ENCODE data around the gene DIPK1C. TPM values are rescaled to one million over a fixed set of nuclear protein-coding genes. Genes with fewer than 3 reads are reported as not detected.

DIPK1C gene
- total and polyA plus RNA-seq, 2 experiments from 2014 or later, result not detected

DNA sequence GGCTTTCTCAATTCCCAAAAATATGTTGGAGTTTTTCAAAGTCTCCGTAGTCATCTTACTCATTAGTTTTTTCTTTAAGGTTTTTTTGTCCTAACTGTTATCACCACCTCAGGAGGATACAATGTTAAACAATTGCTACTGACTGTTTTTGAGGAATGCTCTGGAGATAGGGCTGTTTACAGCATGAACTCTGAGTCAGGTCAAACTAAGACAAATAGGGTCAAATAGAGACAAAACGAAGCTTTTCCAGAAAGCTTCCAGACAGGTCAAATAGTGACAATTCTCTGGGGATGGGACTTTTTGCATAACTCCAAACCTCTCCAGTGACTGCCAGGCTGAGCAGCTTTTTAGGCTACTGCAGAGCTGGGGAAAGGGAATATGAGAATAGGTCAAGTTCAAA lies 15.2 kb upstream of the DIPK1C start:
- Histone ChIP-seq H4K20me1 (ENCODE audit: insufficient read depth) (no peaks in the 10 kb centered on the region), H3K79me2 (ENCODE audit: insufficient read depth) (no peaks in the 10 kb centered on the region), H2AFZ (no peak overlapping the region), H3K27ac (no peak overlapping the region), H3K4me3 (no peak overlapping the region), H3K9me3 (ENCODE audit: low read depth) (no peaks in the 10 kb centered on the region), H3K9me2 (ENCODE audit: insufficient read depth) (no peaks in the 10 kb centered on the region), H3K9ac (no peak overlapping the region), H3K36me3 (ENCODE audit: low read depth) (no peaks in the 10 kb centered on the region), H3K4me2 (ENCODE audit: unreplicated experiment) (no peak overlapping the region), H3K4me1 (ENCODE audit: insufficient read depth) (no peaks in the 10 kb centered on the region), H3K27me3 (replicated peaks; ENCODE audit: insufficient read depth) (peaks cover 18% of the 10 kb centered on the region), H3F3A (ENCODE audit: insufficient read depth) (no peaks in the 10 kb centered on the region)
- in situ Hi-C loops (cut with MboI), result no loop called here
- no peak for DNase-seq
- TF ChIP-seq EZH2phosphoT487 (IDR thresholded peaks at IDR 0.05; ENCODE audit: insufficient read depth, low read depth), result no peak
- no peak for TF ChIP-seq EZH2 (IDR thresholded peaks at IDR 0.05; ENCODE audit: insufficient read depth, poor library complexity, severe bottlenecking)
- 27 to 28% methylated on average over 2 of the region's 2 CpGs for WGBS, 2 experiments (ENCODE audit: low coverage in 1 of 2, low lambda C conversion rate in 2 of 2, missing lambda C conversion rate in 2 of 2)

DNA sequence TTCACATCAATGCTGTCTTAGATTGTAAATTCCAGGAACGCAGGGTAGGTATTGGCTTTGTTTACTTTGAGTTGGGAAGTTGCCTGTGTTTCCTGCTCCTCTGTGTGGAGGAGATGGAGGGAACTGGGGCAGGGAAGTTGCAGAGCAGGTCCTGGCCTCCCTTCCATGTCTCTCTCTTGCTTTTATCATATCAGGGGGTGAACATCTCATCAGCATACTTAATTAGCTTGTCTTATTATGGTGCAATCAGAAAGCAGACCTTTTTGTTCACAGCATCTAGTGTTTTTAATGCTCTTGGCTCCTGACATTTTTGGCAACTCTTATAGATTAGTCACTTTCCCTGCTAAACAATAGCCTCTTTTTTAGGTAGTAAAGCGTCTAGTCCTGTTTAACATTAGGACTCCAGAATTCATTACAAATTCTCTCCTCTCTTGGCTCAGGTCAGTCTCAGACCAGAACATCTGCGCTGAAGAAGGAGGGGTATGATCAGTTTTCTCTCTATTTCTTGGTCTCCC lies 11.5 kb upstream of the DIPK1C start:
- no peak for TF ChIP-seq EZH2 (IDR thresholded peaks at IDR 0.05; ENCODE audit: insufficient read depth, poor library complexity, severe bottlenecking)
- TF ChIP-seq EZH2phosphoT487 (IDR thresholded peaks at IDR 0.05; ENCODE audit: insufficient read depth, low read depth), result no peak
- in situ Hi-C loops (cut with MboI), result no loop called here
- H3K4me1 ChIP-seq (ENCODE audit: insufficient read depth), result no peaks in the 10 kb centered on the region
- peaks cover 19% of the 10 kb centered on the region; the same call in 1 of the 2 replicates for H3K27me3 ChIP-seq (replicated peaks; ENCODE audit: insufficient read depth)
- H3K4me2 ChIP-seq (ENCODE audit: unreplicated experiment), result no peak overlapping the region
- no peaks in the 10 kb centered on the region for H4K20me1 ChIP-seq (ENCODE audit: insufficient read depth)
- no peaks in the 10 kb centered on the region for H3F3A ChIP-seq (ENCODE audit: insufficient read depth)
- H3K9ac ChIP-seq, result no peak overlapping the region
- H3K4me3 ChIP-seq, result no peak overlapping the region
- DNase-seq, result peak; percentile 44
- H3K9me2 ChIP-seq (ENCODE audit: insufficient read depth), result no peaks in the 10 kb centered on the region
- H3K36me3 ChIP-seq (ENCODE audit: low read depth), result no peaks in the 10 kb centered on the region
- H3K9me3 ChIP-seq (ENCODE audit: low read depth), result no peaks in the 10 kb centered on the region
- no peak overlapping the region for H2AFZ ChIP-seq
- H3K27ac ChIP-seq, result no peak overlapping the region
- H3K79me2 ChIP-seq (ENCODE audit: insufficient read depth), result no peaks in the 10 kb centered on the region
- whole genome bisulfite sequencing, 2 experiments (ENCODE audit: low coverage in 1 of 2, low lambda C conversion rate in 2 of 2, missing lambda C conversion rate in 2 of 2), result 4 to 5% methylated on average over 3 of the region's 3 CpGs

DNA sequence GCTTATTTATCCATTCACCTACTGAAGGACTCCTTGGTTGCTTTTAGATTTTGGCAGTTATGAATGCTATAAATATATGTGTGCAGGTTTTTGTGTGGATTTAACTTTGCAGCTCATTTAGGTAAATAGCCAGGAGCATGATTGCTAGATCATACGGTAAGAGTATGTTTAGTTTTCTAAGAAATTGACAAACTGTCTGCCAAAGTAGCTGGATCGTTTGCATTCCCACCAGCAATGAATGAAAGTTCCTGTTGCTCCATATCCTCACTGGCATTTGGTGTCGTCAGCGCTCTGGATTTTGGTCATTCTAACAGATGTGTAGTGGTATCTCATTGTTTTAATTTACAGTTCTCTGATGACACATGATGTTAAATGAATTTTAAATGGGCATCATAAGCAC lies 8.7 kb upstream of the DIPK1C start:
- Histone ChIP-seq H3K9me2 (ENCODE audit: insufficient read depth) (no peaks in the 10 kb centered on the region), H3K4me1 (ENCODE audit: insufficient read depth) (no peaks in the 10 kb centered on the region), H4K20me1 (ENCODE audit: insufficient read depth) (no peaks in the 10 kb centered on the region), H3F3A (ENCODE audit: insufficient read depth) (no peaks in the 10 kb centered on the region), H2AFZ (no peak overlapping the region), H3K4me2 (ENCODE audit: unreplicated experiment) (no peak overlapping the region), H3K9me3 (ENCODE audit: low read depth) (no peaks in the 10 kb centered on the region), H3K9ac (no peak overlapping the region), H3K27me3 (replicated peaks; ENCODE audit: insufficient read depth) (peaks cover 24% of the 10 kb centered on the region; the same call in 1 of the 2 replicates), H3K79me2 (ENCODE audit: insufficient read depth) (no peaks in the 10 kb centered on the region), H3K36me3 (ENCODE audit: low read depth) (no peaks in the 10 kb centered on the region), H3K4me3 (no peak overlapping the region), H3K27ac (no peak overlapping the region)
- in situ Hi-C loops (cut with MboI), result no loop called here
- TF ChIP-seq EZH2 (IDR thresholded peaks at IDR 0.05; ENCODE audit: insufficient read depth, poor library complexity, severe bottlenecking) (no peak), EZH2phosphoT487 (IDR thresholded peaks at IDR 0.05; ENCODE audit: insufficient read depth, low read depth) (no peak)
- 58 to 62% methylated on average over 4 of the region's 4 CpGs for WGBS, 2 experiments (ENCODE audit: low coverage in 1 of 2, low lambda C conversion rate in 2 of 2, missing lambda C conversion rate in 2 of 2)
- DNase-seq, result no peak

DNA sequence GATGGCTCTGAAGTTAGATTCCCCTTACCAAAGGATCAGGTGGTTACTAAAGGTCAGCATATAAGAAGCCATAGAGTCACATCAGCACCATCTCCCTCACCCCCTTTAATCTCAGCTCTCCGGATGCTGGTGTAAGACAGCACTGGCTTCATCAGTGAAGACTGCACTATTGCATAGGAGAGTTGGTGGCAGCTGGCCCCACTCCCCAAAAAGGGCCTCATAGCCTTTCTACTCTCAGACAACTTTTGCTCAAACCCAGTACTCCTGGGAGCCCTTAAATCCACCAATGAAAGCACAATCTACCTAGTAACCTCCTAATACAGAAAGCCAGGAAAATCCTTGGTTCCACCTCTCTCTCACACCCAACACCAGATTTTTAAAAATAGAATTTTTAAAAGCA lies 6.9 kb upstream of the DIPK1C start:
- Histone ChIP-seq H3F3A (ENCODE audit: insufficient read depth) (no peaks in the 10 kb centered on the region), H4K20me1 (ENCODE audit: insufficient read depth) (no peaks in the 10 kb centered on the region), H3K9ac (no peak overlapping the region), H3K79me2 (ENCODE audit: insufficient read depth) (no peaks in the 10 kb centered on the region), H3K4me1 (ENCODE audit: insufficient read depth) (no peaks in the 10 kb centered on the region), H3K9me2 (ENCODE audit: insufficient read depth) (no peaks in the 10 kb centered on the region), H3K27ac (no peak overlapping the region), H3K36me3 (ENCODE audit: low read depth) (no peaks in the 10 kb centered on the region), H2AFZ (no peak overlapping the region), H3K27me3 (replicated peaks; ENCODE audit: insufficient read depth) (peaks cover 38% of the 10 kb centered on the region), H3K4me2 (ENCODE audit: unreplicated experiment) (no peak overlapping the region), H3K9me3 (ENCODE audit: low read depth) (no peaks in the 10 kb centered on the region), H3K4me3 (no peak overlapping the region)
- no peak for TF ChIP-seq EZH2phosphoT487 (IDR thresholded peaks at IDR 0.05; ENCODE audit: insufficient read depth, low read depth)
- TF ChIP-seq EZH2 (IDR thresholded peaks at IDR 0.05; ENCODE audit: insufficient read depth, poor library complexity, severe bottlenecking), result no peak
- DNase-seq, result no peak
- 81 to 92% methylated on average over 1 of the region's 1 CpG for WGBS, 2 experiments (ENCODE audit: low coverage in 1 of 2, low lambda C conversion rate in 2 of 2, missing lambda C conversion rate in 2 of 2)
- in situ Hi-C loops (cut with MboI), result no loop called here

DNA sequence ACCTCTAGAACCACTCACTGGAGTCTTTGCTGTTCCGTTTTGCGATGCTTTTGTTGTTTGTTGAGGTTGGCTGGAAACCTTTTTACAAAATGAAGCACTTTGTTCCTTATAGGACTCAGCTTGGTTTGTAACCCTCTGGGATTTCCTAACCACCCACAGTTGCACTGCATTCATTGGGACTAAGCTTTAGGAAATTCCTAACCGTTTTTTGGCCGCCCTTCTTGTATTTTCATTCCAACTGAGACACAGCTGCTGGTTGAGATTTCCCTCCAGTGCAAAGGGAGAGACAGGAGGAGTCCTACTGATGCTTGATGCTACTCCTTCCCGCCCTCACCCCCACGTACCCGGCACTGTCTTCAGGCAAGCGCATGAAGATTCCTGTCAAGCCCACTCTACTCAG lies 6.1 kb upstream of the DIPK1C start:
- Histone ChIP-seq H3K27me3 (replicated peaks; ENCODE audit: insufficient read depth) (peaks cover 46% of the 10 kb centered on the region), H3K4me1 (ENCODE audit: insufficient read depth) (no peaks in the 10 kb centered on the region), H4K20me1 (ENCODE audit: insufficient read depth) (no peaks in the 10 kb centered on the region), H3K9me3 (ENCODE audit: low read depth) (no peaks in the 10 kb centered on the region), H3F3A (ENCODE audit: insufficient read depth) (no peaks in the 10 kb centered on the region), H3K36me3 (ENCODE audit: low read depth) (no peaks in the 10 kb centered on the region), H3K79me2 (ENCODE audit: insufficient read depth) (no peaks in the 10 kb centered on the region), H3K4me3 (no peak overlapping the region), H3K9me2 (ENCODE audit: insufficient read depth) (no peaks in the 10 kb centered on the region), H3K9ac (no peak overlapping the region), H3K27ac (no peak overlapping the region), H2AFZ (no peak overlapping the region), H3K4me2 (ENCODE audit: unreplicated experiment) (no peak overlapping the region)
- in situ Hi-C loops (cut with MboI), result no loop called here
- TF ChIP-seq EZH2phosphoT487 (IDR thresholded peaks at IDR 0.05; ENCODE audit: insufficient read depth, low read depth) (no peak), EZH2 (IDR thresholded peaks at IDR 0.05; ENCODE audit: insufficient read depth, poor library complexity, severe bottlenecking) (no peak)
- 25 to 28% methylated on average over 8 of the region's 8 CpGs for WGBS, 2 experiments (ENCODE audit: low coverage in 1 of 2, low lambda C conversion rate in 2 of 2, missing lambda C conversion rate in 2 of 2)
- DNase-seq, result no peak
